GM12875 (cell line): ENCODE measurements around the gene EXD1.
A peak's percentile ranks its signal among the peaks of the same experiment; 100 is the strongest.

Experiments used
- H3K4me3 ChIP-seq: one replicate; pipeline ENCODE4 v1.5.1; 2011; ENCODE audit warnings: low read depth, low read length, control low read depth
- CTCF ChIP-seq: IDR thresholded peaks from 2 replicates; pipeline ENCODE4 v1.5.1; 2011; ENCODE audit warnings: low read depth, mild to moderate bottlenecking, control low read depth, inconsistent platforms, low read length, moderate library complexity, borderline replicate concordance; ENCODE audit not compliant: insufficient read depth

The EXD1 gene

GRCh38 chr15:41230345-41230649 is 260 bp downstream of the EXD1 start:
- TF ChIP-seq CTCF: no peak
- H3K4me3 ChIP-seq: peak overlapping the region; percentile 26

- no peak overlapping the region for H3K4me3 ChIP-seq
- no peak for TF ChIP-seq CTCF
Measured at GRCh38 chr15:41219381-41219780, 11.2 kb downstream of the EXD1 start.

- TF ChIP-seq CTCF: no peak
- H3K4me3 ChIP-seq: no peak overlapping the region
Measured at GRCh38 chr15:41218851-41219250, 11.7 kb downstream of the EXD1 start.

GRCh38 chr15:41215708-41216107 is 14.8 kb downstream of the EXD1 start:
- H3K4me3 ChIP-seq: no peak overlapping the region
- no peak for TF ChIP-seq CTCF

GRCh38 chr15:41207687-41208448 is 22.7 kb downstream of the EXD1 start:
- TF ChIP-seq CTCF: no peak
- H3K4me3 ChIP-seq: no peak overlapping the region

- no peak for TF ChIP-seq CTCF
- H3K4me3 ChIP-seq: no peak overlapping the region
Measured at GRCh38 chr15:41205315-41205714, 25.2 kb downstream of the EXD1 start.

GRCh38 chr15:41203395-41203794 is 27.2 kb downstream of the EXD1 start:
- no peak for TF ChIP-seq CTCF
- no peak overlapping the region for H3K4me3 ChIP-seq
